GM19035 (cell line): ENCODE measurements around the gene CDKAL1.

Source experiments
- ATAC-seq: cut with Tn5 transposase; IDR thresholded peaks from one replicate; pipeline ENCODE4 v1.9.1; 2021; ENCODE audit not compliant: unreplicated experiment

The CDKAL1 gene

DNA sequence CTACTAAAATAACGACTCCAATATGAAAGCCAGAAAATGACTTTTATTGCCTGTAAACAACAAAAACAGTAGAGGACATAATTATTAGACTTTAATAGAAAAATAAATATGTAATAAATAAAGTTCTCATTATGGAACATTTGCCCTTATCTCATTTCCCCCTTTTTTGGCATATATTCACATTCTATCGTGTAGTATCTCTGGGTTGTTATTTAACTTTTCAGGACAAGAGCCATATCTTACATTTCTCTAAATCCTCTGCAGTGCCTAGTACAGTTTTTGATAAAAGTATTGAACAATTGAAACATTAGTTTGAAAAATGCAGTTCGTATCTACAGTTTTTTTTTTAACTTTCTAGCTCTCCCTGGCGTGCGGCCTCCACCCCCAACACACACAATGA, 617.3 kb downstream of the CDKAL1 start:
- ATAC-seq, result no peak

DNA sequence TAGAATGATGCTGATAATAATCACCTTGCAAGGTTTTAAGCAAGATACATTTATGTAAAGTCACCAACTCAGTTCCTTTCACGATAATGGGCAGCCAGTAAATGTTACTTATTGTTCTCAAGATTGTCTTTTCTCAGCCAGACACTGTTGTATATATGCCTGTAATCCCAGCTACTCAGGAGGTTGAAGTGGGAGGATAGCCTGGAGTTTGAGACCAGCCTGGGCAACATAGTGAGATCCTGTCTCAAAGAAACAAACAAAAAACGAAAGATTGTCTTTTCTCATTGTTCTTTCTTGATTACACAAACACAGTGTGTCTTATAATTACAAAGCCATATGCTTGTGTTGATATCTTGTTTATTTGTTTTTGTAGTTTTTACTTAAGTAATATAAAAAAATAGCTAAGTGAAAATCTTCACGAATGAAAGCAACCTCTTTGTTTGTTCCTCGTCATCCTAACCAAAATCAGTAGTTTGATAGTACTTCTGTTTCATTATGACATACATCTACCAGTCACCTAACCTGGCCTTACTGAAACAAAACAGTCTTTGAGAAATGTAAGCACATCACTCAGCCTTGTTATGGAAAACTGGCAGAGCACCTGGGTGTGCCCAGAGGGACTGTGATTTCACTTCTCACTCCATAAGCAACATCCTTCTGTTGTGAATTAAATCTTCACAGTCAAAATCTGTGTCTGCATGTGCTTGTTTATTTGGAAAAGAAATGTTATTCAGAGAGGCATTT, 623.1 kb downstream of the CDKAL1 start:
- no peak for ATAC-seq

DNA sequence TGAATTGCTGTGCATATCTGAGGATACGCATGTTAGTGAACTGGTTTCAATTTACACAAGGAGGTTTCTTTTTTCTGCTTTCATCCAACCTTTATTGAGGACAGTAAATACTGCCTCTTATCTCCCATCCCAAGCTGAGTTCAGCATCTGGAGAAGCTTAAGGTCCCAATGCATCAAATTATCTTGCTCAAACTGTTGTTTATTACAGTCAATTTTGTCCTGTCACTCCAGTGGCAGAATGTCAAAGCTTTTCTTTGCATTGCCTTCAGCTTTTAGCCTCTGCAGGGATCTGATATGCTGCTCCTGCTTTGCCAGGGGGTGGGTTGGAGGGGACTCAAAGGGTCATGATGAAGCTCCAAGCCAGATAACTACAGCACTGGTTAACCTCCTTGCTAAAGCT, 623.9 kb downstream of the CDKAL1 start:
- ATAC-seq, result no peak

DNA sequence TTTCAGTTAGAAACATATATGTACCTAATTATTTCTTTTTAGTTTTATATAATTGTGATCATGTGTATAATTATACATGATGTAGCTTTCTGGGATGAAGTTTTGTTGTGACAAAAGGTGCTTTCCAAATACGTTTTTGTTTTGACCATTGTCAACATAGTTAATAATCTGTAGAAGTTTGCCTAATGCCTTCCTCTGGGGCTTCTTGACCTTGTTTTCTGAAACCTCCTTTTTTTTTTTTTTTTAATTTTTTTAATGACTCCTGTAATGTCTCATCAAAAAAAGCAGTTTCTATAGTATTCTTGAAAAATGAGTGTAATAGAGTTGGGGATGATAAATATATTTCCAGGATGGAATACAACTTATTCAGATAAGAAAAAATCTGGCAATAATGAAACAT, 624.6 kb downstream of the CDKAL1 start:
- no peak for ATAC-seq

DNA sequence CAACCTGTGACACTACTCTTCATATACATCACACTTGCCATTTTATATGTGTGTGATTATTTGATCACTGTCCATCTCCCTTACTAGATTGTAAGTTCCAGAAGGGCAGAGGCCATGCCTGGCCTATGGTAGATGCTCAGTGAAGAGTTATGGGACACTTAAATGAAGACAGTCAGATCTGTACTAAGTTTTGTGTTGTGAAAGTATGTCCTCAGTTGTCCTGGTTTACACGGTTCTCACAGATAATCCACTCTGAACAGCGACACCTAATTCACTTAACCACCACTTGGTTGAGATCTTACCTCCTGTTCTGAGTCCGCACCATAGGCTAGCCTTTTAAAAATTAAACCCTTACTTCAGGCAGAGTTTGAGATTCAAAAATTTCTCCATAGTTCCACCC, 625.2 kb downstream of the CDKAL1 start:
- no peak for ATAC-seq

DNA sequence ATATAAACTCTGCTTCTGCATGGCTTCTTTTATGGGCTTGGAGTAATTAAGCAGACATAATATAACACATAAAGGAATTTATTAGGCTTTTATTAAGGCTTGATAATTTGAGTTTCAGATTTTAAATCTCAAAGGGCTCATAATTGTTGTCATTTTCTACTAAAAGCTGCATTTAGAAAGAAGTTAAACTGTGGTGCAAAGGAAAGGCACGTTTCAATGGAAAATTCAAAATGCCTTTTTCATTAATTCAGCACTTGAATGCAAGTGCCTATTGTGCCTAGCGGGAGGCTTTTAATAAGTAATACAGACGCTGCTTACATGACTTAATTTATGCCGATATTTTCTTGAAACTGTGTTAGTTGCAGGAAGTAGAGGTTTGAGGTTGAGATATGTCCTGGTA, 627.5 kb downstream of the CDKAL1 start:
- ATAC-seq, result no peak

DNA sequence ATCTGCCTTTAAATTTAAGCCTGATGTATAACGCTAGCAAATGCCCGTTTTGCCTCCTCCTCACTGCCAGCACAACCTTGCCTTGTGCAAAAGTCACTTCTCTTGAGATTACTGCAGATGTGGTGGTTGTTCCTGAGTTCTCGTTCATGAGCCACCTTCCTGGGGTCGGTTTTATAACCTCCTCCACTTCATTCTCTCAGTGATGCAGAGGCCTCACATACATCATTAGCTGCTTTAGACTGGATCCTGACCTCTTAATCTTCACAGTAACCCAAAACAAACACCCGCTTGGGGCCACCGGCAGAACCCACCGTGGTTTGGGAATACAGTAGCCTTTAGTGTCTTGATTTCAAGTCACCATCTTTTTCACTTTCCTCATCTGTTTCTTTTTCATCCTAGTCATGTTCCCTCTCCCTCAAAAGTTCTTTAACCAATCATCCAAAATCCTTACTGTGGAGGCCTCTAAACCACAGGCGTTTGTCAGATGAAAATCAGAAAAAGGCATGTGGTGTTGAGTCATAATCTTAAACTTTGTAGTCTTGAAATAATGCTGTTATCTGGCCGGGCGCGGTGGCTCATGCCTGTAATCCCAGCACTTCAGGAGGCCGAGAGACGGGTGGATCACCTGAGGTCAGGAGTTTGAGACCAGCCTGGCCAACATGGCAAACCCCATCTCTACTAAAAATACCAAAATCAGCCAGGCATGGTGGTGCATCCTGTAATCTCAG, 629.0 kb downstream of the CDKAL1 start:
- ATAC-seq, result no peak

DNA sequence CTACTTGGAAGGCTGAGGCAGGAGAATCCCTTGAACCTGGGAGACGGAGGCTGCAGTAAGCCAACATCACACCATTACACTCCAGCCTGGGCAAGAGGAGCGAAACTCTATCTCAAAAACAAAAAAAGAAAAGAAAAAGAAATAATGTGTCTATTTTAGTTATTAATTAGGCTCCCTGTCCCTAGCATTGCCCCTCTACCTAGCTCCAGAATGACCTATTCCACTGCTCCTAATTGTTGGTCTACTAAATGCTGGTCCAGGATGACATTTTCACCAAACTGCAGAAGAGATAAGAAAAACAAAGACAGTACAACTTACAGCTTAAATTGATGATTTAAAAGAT, 629.6 kb downstream of the CDKAL1 start:
- ATAC-seq, result no peak

DNA sequence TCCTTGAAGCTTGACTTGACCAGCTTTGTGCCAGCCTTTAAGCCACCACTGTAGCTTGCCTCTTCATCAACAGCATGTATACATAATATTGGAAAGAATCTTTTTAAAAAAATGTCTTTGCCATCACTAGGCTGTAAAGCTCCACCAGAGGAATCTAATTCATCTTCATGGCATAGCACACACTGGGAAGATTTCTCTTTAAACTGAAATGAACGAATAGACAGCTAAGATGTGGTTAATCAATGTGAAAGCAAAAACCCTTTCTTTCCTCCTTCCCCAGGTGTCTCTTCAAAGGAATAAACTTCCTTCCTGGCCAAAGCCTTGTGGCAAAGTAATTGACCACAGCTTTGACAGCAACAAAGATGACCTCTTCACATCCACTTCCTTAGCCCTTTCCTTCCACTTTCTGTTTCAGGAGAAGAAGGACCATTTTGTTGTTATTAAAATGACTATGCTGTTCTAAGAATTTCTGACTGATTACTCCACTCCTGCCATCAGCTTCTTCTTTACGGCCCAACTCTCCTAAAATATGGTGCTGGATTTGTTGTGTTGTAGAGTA, 630.6 kb downstream of the CDKAL1 start:
- peak; percentile 60 for ATAC-seq

DNA sequence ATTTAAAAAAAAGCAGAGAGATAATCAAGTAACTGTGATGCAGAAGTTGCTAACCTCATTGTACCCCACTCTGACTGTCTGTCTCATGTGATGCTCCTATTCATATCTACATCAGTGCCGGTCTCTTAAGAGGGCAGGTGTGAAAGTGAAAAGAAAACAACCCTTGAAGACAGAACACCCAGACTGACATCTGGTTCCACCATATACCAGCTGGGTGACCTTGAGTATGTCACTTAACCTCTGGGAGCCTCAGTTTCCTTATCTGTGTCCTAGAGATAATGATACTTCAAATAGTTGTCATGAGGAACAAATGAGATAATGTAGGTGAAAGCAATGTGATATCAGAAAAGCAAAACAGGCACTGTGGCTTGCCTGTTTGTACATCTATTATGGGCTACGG, 632.5 kb downstream of the CDKAL1 start:
- no peak for ATAC-seq

DNA sequence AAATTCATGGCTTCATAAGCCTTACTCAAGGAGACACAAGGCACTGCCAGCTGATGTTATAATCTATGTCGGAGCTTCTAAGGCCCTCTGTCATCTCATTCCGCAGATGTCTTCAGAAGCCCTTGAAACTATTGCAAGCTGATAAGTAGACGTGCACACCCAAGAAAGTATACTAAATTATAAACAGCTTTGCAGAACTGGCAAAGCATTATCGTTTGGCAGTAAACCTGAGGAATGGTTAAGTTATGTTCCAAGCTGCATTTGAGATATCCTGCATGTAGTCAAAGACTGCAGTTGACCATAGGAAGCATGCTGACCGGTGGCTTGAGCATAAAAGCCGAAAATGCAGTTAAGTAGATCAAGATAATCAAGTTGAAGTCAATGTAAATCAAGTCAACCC, 633.5 kb downstream of the CDKAL1 start:
- no peak for ATAC-seq

DNA sequence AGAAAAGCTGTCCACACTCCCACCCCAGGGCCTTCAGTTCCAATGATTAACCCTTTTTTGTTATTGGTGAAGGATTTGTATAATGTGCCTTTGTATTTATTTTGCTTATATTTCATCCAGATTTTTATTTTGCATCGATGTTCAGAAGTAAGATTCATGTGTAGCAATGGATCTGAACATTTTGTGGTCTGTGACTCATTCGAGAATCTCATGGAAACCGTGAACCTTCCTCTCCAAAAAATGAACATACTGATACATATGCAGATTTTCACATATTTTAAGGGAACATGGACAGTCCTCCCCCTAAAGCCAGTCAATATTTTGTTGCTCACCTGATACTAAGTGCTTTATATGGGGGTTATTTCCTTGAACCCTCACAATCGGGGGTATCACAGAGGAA, 637.5 kb downstream of the CDKAL1 start:
- no peak for ATAC-seq

DNA sequence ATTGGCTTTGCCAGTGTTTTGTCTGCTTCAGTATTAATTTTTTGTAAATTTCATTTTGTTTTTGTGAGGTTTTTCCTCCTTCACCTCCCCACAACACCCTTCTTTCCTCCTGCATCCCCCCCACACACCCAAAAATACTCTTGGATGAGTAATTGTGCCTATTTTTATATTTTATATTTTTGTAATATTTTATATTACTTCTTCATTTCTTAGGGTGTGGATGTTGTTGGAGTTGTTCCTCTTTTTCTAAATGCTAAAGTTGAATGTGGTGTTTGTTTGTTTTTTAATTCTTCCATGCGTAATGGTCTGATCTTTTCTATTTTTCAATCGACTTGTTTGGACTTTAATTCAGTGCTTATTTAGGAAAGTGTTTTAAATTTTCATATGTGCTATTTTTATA, 638.8 kb downstream of the CDKAL1 start:
- no peak for ATAC-seq

DNA sequence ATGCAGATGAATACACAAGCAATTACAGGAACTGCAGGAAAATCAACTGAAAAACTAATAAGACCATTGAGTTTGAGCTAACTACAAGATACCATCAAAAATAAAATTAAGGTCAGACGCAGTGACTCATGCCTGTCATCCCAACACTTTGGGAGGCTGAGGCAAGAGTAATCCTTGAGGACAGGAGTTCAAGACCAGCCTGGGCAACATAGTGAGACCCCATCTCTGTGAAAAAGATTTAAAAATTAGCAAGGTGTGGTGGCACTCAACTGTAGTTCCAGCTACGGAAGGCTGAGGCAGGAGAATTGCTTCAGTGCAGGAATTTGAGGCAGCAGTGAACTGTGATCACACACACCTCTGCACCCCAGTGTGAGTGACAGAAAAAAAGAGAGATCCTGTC, 639.4 kb downstream of the CDKAL1 start:
- no peak for ATAC-seq

DNA sequence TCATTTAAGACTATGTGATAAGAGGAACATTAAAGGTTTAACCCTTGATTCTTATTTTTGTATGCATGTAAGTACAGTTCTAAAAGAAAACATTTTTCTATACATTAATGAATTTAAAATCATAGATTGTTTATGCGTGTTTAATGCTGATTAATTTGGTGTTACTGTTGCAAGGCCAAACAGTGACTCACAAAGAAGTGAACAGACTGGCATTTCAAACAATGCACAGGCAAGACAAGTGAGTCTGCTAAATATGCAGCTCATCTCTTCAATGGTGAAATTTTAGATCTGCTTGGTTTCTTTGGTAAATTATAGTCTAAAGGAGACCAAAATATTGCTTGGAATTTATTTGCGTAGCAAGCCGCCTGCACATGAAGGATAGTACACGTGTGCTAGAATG, 641.9 kb downstream of the CDKAL1 start:
- ATAC-seq, result no peak

DNA sequence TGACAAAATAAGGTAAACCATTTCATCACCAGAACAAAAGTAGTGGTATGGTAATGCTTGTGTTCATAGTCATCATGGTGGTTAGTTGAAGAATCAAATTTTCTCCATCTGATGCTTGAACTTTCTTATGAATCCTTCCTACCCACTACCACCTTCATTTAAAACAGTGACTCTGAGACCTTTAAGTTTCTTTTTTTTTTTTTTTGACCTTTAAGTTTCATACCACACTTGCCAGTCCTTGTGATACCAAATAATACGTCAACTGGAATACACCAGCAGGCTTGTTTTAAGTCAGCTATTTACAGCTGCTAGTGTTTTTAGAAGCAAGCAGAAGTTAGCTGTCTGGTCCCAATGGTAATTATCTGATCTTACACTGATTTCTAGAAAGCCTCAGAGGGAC, 645.9 kb downstream of the CDKAL1 start:
- ATAC-seq, result peak; percentile 59

DNA sequence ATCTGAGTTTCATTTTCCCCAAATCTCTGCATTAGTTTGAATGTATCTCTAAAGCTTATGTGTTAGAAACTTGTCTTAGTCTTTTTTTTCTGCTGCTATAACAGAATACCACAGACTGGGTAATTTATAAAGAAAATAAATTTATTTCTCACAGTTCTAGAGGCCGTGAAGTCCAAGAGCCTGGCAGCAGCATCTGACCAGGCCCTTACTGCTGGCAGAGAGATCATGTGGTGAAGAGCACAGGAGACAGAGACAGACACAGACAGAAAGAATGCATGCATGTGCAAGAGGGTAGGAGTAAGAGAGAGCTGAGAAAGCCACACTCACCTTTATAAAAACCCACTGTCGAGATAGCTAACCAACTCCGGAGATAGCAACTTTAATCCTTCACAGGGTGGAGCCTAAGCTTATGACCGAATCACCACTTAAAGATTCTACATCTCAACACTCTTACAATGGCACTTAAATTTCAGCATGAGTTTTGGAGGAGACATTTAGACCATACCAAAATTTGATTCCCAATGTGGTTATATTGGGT, 646.6 kb downstream of the CDKAL1 start:
- no peak for ATAC-seq

DNA sequence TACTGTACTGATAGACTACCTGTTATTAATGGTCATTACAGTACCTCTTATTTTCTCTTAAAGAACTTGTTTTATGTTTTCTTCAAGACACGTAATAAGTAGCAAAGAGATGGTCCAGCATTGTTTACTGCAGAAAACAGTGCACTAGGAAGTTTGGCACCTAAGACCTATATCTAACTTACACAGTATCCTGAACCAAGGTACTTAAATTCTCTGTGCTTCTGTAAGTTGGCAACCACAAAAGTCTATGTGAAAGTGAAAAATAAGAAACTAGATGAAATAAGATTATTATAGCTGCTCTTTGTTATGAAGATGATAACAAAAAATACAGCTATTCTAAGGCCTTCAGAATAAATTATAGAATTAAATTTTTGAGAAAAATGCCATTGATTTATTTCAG, 647.6 kb downstream of the CDKAL1 start:
- peak; percentile 56 for ATAC-seq

DNA sequence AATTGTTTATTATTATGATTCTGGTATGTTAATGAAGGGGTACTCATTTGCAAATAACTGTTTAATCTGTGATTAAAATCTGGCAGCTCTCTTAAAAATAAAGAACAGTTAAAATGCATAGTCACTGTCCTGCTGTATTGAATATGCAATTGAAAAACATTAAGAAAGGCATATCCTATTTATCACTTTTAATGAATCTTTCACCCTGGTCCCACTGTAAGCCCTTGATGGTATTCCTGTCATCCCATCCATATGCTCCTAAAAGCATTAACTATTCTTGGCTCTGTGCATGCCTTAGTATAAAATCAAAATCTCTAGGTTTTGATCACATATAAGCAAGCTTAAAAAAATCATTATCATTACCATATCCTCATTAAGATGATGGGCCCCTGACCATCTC, 648.3 kb downstream of the CDKAL1 start:
- no peak for ATAC-seq

DNA sequence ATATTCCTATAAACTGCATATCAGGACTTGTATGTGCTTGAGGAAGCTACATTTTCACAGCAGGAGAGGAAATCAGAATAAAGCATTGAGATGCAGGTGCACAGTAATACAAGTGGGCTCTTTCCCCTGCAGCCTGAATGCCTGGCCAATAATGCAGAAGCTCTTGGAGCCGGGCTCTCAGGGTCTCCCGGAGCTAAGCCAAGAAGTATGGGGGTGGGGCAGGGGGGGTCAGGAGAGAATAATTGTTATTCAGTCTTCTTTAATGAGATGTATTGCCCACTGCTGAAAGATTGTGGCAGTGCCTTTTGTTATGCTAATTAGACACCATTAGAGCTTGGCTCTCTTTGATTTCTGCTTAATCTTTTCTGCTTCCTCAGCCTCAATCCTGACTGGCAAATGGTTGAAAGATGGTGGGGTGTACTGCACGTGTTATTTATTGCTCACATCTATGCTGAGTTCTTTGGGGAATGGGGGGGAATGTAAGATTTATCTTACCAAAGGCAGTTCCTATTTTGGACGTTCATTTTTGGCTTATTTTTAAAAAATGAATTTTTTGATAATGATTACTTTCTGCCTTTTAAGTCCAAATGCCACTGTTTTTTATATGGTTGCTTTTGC, 651.7 kb downstream of the CDKAL1 start:
- ATAC-seq, result no peak

DNA sequence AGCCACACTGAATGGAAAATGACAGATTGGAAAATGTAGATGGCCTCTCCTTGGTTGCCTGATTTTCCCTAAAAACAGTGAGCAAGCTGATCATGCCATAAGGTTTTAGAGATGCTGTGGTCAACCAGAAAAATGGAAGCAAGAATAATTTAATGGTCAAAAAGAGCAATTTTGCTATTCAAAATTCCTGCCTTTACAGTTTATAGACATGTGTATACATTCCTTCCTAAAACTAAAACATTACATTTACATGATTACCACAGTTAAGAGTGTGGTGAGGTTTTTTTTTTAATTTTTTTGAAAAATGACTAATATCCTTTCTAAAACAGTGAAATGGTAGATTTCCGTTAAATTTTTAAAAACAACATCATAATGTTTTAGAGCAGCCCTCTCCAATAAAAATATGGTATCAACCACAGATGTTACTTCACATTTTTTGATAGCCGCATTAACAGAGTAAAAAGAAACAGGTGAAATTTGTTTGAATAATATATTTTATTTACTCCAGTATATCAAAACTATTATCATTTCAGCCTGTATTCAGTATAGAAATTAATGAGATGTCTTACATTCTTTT, 652.3 kb downstream of the CDKAL1 start:
- ATAC-seq, result no peak

DNA sequence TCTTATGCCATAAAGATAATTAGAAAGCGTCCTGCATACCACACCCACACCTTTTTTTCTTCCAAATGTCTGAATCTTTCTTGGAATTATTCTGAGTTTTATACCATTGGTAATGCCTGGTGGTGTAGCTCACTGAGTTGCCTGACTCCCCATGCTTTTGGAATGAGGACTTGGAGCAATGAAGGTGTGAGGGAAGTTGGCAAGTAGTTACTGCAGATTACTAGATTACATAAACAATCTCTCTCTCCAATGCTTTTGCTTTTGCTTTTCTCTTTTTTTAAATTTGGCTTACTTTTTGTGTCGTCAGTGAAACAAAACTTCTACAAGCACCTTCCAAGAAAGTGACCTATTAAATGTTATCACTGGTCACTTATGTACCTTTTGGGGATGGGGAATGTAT, 653.2 kb downstream of the CDKAL1 start:
- no peak for ATAC-seq
